Kasumi-1 (cell line): ENCODE data around the gene NREP.
A peak's percentile ranks its signal among the peaks of the same experiment; 100 is the strongest.
"Not testable (repeated sequence)": the region's sequence is repeated elsewhere in the genome, so short reads cannot be mapped to it uniquely, and the experiment has no call there.

Source experiments
- DNase-seq, 2 experiments: peaks; one replicate each; lab custom pipeline; 2025; lab: John Stamatoyannopoulos, UW

The NREP gene

GRCh38 chr5:111739416-111739815, 17.6 kb downstream of the NREP start:
- DNase-seq, result no peak

GRCh38 chr5:111738118-111738517, 18.9 kb downstream of the NREP start:
- DNase-seq, result no peak

- no peak for DNase-seq
These were observed 19.3 kb downstream of the NREP start for GRCh38 chr5:111737716-111738115.

- DNase-seq, result no peak
These were observed 21.3 kb downstream of the NREP start for GRCh38 chr5:111735583-111736270.

GRCh38 chr5:111734597-111734996, 22.4 kb downstream of the NREP start:
- no peak for DNase-seq

- DNase-seq, result no peak
These were observed 23.0 kb downstream of the NREP start for GRCh38 chr5:111734013-111734412.

GRCh38 chr5:111733571-111733970, 23.4 kb downstream of the NREP start:
- DNase-seq, result no peak

- DNase-seq, result no peak
These were observed 25.4 kb downstream of the NREP start for GRCh38 chr5:111731638-111732037.

GRCh38 chr5:111730659-111731382, 26.2 kb downstream of the NREP start:
- no peak for DNase-seq

- no peak for DNase-seq
These were observed 28.1 kb downstream of the NREP start for GRCh38 chr5:111728941-111729340.

GRCh38 chr5:111726986-111727385, 30.0 kb downstream of the NREP start:
- no peak for DNase-seq

GRCh38 chr5:111722140-111722539, 34.9 kb downstream of the NREP start:
- no peak for DNase-seq

- no peak for DNase-seq
These were observed 36.6 kb downstream of the NREP start for GRCh38 chr5:111720333-111720890.

- DNase-seq, result no peak
These were observed 37.2 kb downstream of the NREP start for GRCh38 chr5:111719773-111720172.

GRCh38 chr5:111716789-111717188, 40.2 kb downstream of the NREP start:
- not testable (repeated sequence) for DNase-seq

- DNase-seq, result no peak
These were observed 49.3 kb downstream of the NREP start for GRCh38 chr5:111707630-111708164.

- no peak for DNase-seq
These were observed 50.6 kb downstream of the NREP start for GRCh38 chr5:111706345-111706744.

- peak; percentile 15 to 28 for DNase-seq
These were observed 52.4 kb downstream of the NREP start for GRCh38 chr5:111704452-111705085.

- peak; percentile 61 to 78 for DNase-seq
These were observed 53.3 kb downstream of the NREP start for GRCh38 chr5:111703662-111704061.

GRCh38 chr5:111699976-111700375, 57.0 kb downstream of the NREP start:
- no peak for DNase-seq

- no peak for DNase-seq
These were observed 57.7 kb downstream of the NREP start for GRCh38 chr5:111699324-111699723.
